WTC11 (cell line): ENCODE data around the gene SIX2.

Source experiments
- CTCF ChIP-seq: fragments of 200-600 bp; IDR thresholded peaks from 2 replicates; pipeline ENCODE4 v1.8.0; 2022; ENCODE audit warnings: antibody characterized with exemption
- MLX ChIP-seq: sonication (generic); formaldehyde crosslinking; IDR thresholded peaks from 2 replicates; pipeline ENCODE4 v1.8.1; 2023; ENCODE audit warnings: mild to moderate bottlenecking, missing genetic modification reagents, moderate library complexity
- SMAD3 ChIP-seq: sonication (generic); formaldehyde crosslinking; IDR thresholded peaks from 2 replicates; pipeline ENCODE4 v1.8.0; 2022; ENCODE audit warnings: missing genetic modification reagents, mild to moderate bottlenecking, borderline replicate concordance
- TF ChIP-seq, protein P1 (sequence below): sonication (generic); formaldehyde crosslinking; conservative IDR thresholded peaks from 2 replicates; pipeline ENCODE4 v1.8.1; 2022; ENCODE audit warnings: mild to moderate bottlenecking, missing genetic modification reagents

GRCh38 chr2:45031028-45031427, 21.8 kb upstream of the SIX2 start:
- no peak for TF ChIP-seq SMAD3 (CRISPR knock-in tag)
- no peak for TF ChIP-seq CTCF
- no peak for TF ChIP-seq MLX
- TF ChIP-seq, protein P1, sequence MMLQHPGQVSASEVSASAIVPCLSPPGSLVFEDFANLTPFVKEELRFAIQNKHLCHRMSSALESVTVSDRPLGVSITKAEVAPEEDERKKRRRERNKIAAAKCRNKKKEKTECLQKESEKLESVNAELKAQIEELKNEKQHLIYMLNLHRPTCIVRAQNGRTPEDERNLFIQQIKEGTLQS (CRISPR knock-in tag), result no peak
